Loucy (cell line): ENCODE results near the gene ZNF771.

ENCODE experiments used
- CTCF ChIP-seq: fragments of 200-600 bp; sonication (generic); conservative IDR thresholded peaks from 2 replicates; pipeline ENCODE4 v1.5.1; 2014; ENCODE audit warnings: mild to moderate bottlenecking, antibody characterized with exemption, low read length
- EZH2phosphoT487 ChIP-seq: fragments of 200-600 bp; IDR thresholded peaks from 2 replicates; pipeline ENCODE4 v1.6.1; 2018; ENCODE audit warnings: antibody characterized with exemption, mild to moderate bottlenecking, moderate library complexity, borderline replicate concordance

DNA sequence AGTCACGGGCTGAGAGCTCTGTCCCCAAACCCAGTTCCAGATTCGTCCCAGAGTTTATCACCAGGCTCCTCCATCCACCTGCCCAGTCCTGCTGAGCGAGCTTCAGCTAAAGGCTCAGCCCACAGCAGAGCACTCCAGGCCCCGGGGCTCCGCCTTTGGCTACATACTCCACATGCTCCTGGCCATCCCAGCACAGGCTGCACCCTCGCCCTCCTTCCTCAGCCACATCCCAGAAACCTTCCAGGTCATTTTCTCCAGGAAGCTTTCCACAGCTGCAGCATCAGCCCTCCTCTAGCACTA lies 47.6 kb upstream of the ZNF771 start:
- TF ChIP-seq CTCF: no peak
- TF ChIP-seq EZH2phosphoT487: no peak
